Measurements from ENCODE around the gene KRT38.

Gene KRT38

GRCh38 chr17:41478237-41478636 is 37.5 kb upstream of the KRT38 start:
- WGBS: 89% methylated on average over 8 of the region's 8 CpGs
- H3K9me3 ChIP-seq (ENCODE audit: insufficient read depth, low read depth, low read length): no peaks in the 10 kb centered on the region
- no peak overlapping the region for H3K27ac ChIP-seq (ENCODE audit: low read depth, low read length)
- H3K36me3 ChIP-seq (ENCODE audit: insufficient read depth, low read length): no peaks in the 10 kb centered on the region
- H3K9ac ChIP-seq (ENCODE audit: low read depth, low read length): no peak overlapping the region
- no peak overlapping the region for H3K4me3 ChIP-seq (ENCODE audit: low read length)
- H3K4me1 ChIP-seq (ENCODE audit: insufficient read depth, low read length): no peaks in the 10 kb centered on the region
- H3K27me3 ChIP-seq (ENCODE audit: insufficient read depth, low read length): no peaks in the 10 kb centered on the region

DNA sequence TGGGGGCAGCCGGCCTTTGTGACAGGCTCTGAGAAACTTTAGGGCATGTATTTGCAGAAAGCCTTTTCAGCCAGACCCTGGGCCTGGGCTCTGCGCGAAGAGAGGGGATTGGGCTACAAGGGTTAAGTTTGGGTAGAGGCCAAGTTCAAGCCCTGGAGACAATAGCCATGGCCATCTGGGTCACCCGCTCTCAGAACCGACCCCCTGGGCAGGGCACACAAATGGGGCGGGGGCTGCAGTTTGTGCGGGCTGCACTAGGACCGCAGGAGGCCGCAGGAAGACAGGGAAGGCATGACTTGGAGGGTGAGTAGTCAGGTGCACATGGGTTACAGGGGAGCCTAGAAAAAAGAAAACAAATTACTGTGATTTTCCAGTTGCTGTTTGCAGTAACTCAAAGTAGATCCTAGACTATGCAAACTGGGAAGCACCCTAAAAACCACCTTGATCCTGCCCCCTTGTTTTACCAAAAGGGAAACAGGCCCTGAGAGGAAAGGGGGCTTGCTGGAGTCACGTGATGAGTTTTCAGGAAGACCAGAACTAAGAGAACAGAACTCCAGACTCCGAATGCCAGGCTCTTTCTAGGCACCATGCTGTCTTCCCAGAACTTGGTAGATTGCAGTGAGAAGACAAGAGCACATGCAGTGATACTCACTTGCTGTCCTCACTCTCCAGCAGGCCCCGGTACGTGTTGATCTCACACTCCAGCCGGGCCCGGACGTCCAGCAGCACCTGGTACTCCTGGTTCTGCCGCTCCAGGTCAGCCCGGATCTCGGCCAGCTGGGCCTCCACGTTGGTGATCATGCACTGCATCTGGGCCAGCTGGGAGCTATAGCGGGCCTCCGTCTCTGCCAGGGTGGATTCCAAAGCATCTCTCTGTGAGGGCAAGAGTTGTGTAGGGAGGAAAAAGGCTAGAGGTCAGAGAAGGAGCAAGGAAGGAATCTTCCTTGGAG is 36.4 kb upstream of the KRT38 start:
- no peaks in the 10 kb centered on the region for H3K36me3 ChIP-seq (ENCODE audit: insufficient read depth, low read length)
- no peaks in the 10 kb centered on the region for H3K9me3 ChIP-seq (ENCODE audit: insufficient read depth, low read depth, low read length)
- no peak overlapping the region for H3K4me3 ChIP-seq (ENCODE audit: low read length)
- no peaks in the 10 kb centered on the region for H3K4me1 ChIP-seq (ENCODE audit: insufficient read depth, low read length)
- H3K27me3 ChIP-seq (ENCODE audit: insufficient read depth, low read length): no peaks in the 10 kb centered on the region
- no peak overlapping the region for H3K27ac ChIP-seq (ENCODE audit: low read depth, low read length)
- WGBS: 92% methylated on average over 22 of the region's 22 CpGs
- H3K9ac ChIP-seq (ENCODE audit: low read depth, low read length): no peak overlapping the region

DNA sequence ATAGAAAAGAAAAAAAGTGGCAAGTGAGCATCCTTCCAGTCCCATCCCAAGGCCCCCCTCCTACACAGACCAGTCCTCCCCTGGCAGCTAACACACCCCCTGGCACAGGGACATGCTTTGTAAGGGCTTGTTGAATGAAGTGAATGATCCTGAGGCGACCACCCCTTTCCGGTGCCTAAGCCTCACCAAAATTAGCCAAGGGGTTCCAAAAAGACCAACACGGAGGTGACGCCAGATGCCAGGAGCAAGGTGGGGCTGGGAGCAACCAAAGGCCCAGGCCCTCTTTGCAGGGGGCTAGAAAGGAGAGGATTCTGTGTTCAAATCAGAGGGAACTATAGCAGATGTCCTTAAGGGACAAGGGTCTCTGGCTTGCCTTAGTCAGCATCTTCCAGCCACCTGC is 34.6 kb upstream of the KRT38 start:
- 95% methylated on average over 4 of the region's 4 CpGs for WGBS
- Histone ChIP-seq H3K4me1 (ENCODE audit: insufficient read depth, low read length) (no peaks in the 10 kb centered on the region), H3K27me3 (ENCODE audit: insufficient read depth, low read length) (no peaks in the 10 kb centered on the region)

DNA sequence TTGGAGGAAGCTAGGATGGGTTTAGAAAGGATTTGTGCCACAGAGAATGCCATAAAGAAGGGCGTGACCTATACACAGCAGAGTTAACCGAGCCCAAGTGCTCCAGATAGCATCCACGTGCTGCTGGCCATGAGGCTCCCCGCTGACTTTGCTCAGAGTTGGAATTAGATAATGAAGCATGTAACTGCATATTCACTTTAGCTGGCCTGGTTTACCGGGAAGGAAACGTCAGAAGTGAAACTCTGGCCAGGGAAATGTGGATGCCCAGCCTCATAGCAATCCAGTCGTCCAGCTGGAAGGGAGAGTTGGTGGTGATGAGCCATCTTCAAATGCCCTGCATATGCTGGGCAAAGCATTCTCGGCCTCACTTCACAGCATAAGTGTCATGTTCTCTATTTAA is 34.1 kb upstream of the KRT38 start:
- Histone ChIP-seq H3K27ac (ENCODE audit: low read depth, low read length) (no peak overlapping the region), H3K9me3 (ENCODE audit: insufficient read depth, low read depth, low read length) (peaks cover 7% of the 10 kb centered on the region), H3K9ac (ENCODE audit: low read depth, low read length) (no peak overlapping the region), H3K36me3 (ENCODE audit: insufficient read depth, low read length) (no peaks in the 10 kb centered on the region), H3K4me1 (ENCODE audit: insufficient read depth, low read length) (no peaks in the 10 kb centered on the region), H3K4me3 (ENCODE audit: low read length) (no peak overlapping the region), H3K27me3 (ENCODE audit: insufficient read depth, low read length) (no peaks in the 10 kb centered on the region)
- WGBS: 88% methylated on average over 8 of the region's 8 CpGs

More for the DNA sequence above, 34.6 kb upstream of the KRT38 start:
- Histone ChIP-seq H3K9me3 (ENCODE audit: insufficient read depth, low read depth, low read length) (peaks cover 7% of the 10 kb centered on the region), H3K36me3 (ENCODE audit: insufficient read depth, low read length) (no peaks in the 10 kb centered on the region), H3K9ac (ENCODE audit: low read depth, low read length) (no peak overlapping the region), H3K4me3 (ENCODE audit: low read length) (no peak overlapping the region), H3K27ac (ENCODE audit: low read depth, low read length) (no peak overlapping the region)

- peaks cover 7% of the 10 kb centered on the region for H3K9me3 ChIP-seq (ENCODE audit: insufficient read depth, low read depth, low read length)
- H3K4me3 ChIP-seq (ENCODE audit: low read length): no peak overlapping the region
- no peaks in the 10 kb centered on the region for H3K4me1 ChIP-seq (ENCODE audit: insufficient read depth, low read length)
- H3K27me3 ChIP-seq (ENCODE audit: insufficient read depth, low read length): no peaks in the 10 kb centered on the region
- H3K27ac ChIP-seq (ENCODE audit: low read depth, low read length): no peak overlapping the region
- no peaks in the 10 kb centered on the region for H3K36me3 ChIP-seq (ENCODE audit: insufficient read depth, low read length)
- no peak overlapping the region for H3K9ac ChIP-seq (ENCODE audit: low read depth, low read length)
Observed at GRCh38 chr17:41468346-41468745, 27.6 kb upstream of the KRT38 start.

DNA sequence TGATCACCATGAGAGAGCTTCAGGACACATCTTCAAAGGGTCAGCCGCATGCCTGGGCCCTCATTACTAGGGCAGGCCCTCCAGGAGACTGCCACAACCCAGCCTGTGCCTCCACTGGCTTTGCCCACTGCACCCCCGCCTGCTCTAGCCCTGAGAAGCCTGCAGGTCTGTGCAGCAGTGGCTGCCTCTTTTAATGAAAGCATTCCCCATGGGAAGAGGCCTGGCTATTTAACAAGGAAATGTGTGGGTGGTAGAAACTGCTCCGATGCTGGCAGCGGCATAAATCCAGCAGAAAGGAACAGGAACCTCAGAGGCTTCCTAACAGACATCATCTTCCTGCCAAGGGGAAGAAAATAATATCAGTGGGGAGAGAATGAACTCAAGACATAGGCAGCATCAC is 26.8 kb upstream of the KRT38 start:
- H3K9ac ChIP-seq (ENCODE audit: low read depth, low read length): no peak overlapping the region
- no peak overlapping the region for H3K4me3 ChIP-seq (ENCODE audit: low read length)
- no peaks in the 10 kb centered on the region for H3K4me1 ChIP-seq (ENCODE audit: insufficient read depth, low read length)
- WGBS: 83% methylated on average over 4 of the region's 4 CpGs
- H3K27ac ChIP-seq (ENCODE audit: low read depth, low read length): no peak overlapping the region
- H3K36me3 ChIP-seq (ENCODE audit: insufficient read depth, low read length): no peaks in the 10 kb centered on the region
- peaks cover 7% of the 10 kb centered on the region for H3K9me3 ChIP-seq (ENCODE audit: insufficient read depth, low read depth, low read length)
- no peaks in the 10 kb centered on the region for H3K27me3 ChIP-seq (ENCODE audit: insufficient read depth, low read length)

DNA sequence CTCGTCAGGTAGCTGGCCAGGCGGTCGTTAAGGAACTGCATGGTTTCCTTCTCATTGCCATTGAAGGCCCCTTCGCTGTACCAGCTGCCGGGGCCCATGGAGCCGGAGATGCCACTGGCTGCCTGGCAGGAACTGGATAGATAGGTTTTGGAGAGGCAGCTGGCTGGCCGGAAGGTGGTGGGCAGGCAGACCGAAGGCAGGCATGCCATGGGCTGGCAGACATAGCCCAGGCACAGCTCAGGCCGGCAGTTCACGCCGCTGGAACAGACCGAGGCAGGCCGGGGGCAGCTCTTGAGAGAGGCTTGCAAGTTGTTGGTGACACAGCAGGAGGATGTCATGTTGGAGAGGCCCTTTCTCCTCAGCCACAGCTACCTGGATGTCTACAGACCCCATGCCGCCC is 26.2 kb upstream of the KRT38 start, which contains the start of gene KRT32:
Gene KRT32, minus strand, starts transcription at position 399 of the 400 bp plus-strand sequence. Its CDS starts 61 bp downstream, at position 338.
- Histone ChIP-seq H3K9ac (ENCODE audit: low read depth, low read length) (no peak within 1 kb of the TSS), H3K9me3 (ENCODE audit: insufficient read depth, low read depth, low read length) (peaks cover 6% of the 10 kb centered on the region), H3K27ac (ENCODE audit: low read depth, low read length) (no peak within 1 kb of the TSS), H3K4me1 (ENCODE audit: insufficient read depth, low read length) (no peaks in the 10 kb centered on the region), H3K27me3 (ENCODE audit: insufficient read depth, low read length) (no peaks in the 10 kb centered on the region), H3K4me3 (ENCODE audit: low read length) (no peak within 1 kb of the TSS), H3K36me3 (ENCODE audit: insufficient read depth, low read length) (no peaks in the 10 kb centered on the region)
- WGBS: 91% methylated on average over 14 of the region's 14 CpGs

GRCh38 chr17:41464682-41465081 is 23.9 kb upstream of the KRT38 start:
- 90% methylated on average over 6 of the region's 6 CpGs for WGBS
- Histone ChIP-seq H3K4me3 (ENCODE audit: low read length) (no peak overlapping the region), H3K9me3 (ENCODE audit: insufficient read depth, low read depth, low read length) (no peaks in the 10 kb centered on the region), H3K27me3 (ENCODE audit: insufficient read depth, low read length) (no peaks in the 10 kb centered on the region), H3K27ac (ENCODE audit: low read depth, low read length) (no peak overlapping the region), H3K4me1 (ENCODE audit: insufficient read depth, low read length) (no peaks in the 10 kb centered on the region), H3K9ac (ENCODE audit: low read depth, low read length) (no peak overlapping the region), H3K36me3 (ENCODE audit: insufficient read depth, low read length) (no peaks in the 10 kb centered on the region)

DNA sequence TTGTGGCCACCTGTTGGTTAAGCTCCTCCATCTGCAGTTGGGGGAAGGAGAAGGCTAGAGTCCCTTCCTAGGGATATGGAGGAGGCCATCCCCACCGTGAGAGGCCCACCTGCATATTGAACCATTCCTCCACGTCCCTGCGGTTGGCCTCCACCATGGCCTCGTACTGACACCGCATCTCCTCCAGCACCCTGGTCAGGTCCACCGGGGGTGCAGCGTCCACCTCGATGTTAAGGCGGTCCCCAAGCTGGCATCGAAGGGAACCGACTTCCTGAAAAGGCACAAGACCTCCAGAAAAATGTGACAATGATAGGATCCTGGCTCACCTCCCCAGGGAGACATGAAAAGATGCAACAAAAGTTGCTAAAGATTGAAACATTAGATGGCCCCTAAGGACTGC is 23.4 kb upstream of the KRT38 start:
- no peaks in the 10 kb centered on the region for H3K4me1 ChIP-seq (ENCODE audit: insufficient read depth, low read length)
- 93% methylated on average over 11 of the region's 11 CpGs for whole genome bisulfite sequencing
- no peaks in the 10 kb centered on the region for H3K9me3 ChIP-seq (ENCODE audit: insufficient read depth, low read depth, low read length)
- no peaks in the 10 kb centered on the region for H3K27me3 ChIP-seq (ENCODE audit: insufficient read depth, low read length)
- H3K9ac ChIP-seq (ENCODE audit: low read depth, low read length): no peak overlapping the region
- no peak overlapping the region for H3K27ac ChIP-seq (ENCODE audit: low read depth, low read length)
- no peaks in the 10 kb centered on the region for H3K36me3 ChIP-seq (ENCODE audit: insufficient read depth, low read length)
- H3K4me3 ChIP-seq (ENCODE audit: low read length): no peak overlapping the region

DNA sequence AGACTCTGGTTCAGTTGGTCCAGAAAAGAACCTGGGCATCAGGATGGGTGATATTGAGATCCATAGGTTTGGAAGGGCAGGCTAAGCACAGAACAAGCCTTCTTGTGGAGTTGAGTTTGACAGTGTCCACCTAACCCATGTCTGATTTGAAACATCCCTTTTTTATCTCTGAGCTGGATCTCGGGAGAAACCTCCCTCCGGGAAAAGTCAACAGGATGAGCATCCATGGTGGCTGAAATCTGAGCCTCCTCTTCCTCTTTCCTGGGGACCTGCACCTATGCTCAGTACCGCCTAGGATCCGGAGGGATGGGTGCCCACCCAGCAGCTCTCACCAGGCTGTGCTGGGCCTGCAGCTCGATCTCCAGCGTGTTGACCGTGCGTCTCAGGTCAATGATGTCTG is 23.0 kb upstream of the KRT38 start:
- Histone ChIP-seq H3K9me3 (ENCODE audit: insufficient read depth, low read depth, low read length) (no peaks in the 10 kb centered on the region), H3K36me3 (ENCODE audit: insufficient read depth, low read length) (no peaks in the 10 kb centered on the region), H3K9ac (ENCODE audit: low read depth, low read length) (no peak overlapping the region), H3K27ac (ENCODE audit: low read depth, low read length) (no peak overlapping the region), H3K4me1 (ENCODE audit: insufficient read depth, low read length) (no peaks in the 10 kb centered on the region), H3K27me3 (ENCODE audit: insufficient read depth, low read length) (no peaks in the 10 kb centered on the region), H3K4me3 (ENCODE audit: low read length) (no peak overlapping the region)
- WGBS: 91% methylated on average over 8 of the region's 8 CpGs

- Histone ChIP-seq H3K27ac (ENCODE audit: low read depth, low read length) (no peak overlapping the region), H3K4me1 (ENCODE audit: insufficient read depth, low read length) (no peaks in the 10 kb centered on the region), H3K27me3 (ENCODE audit: insufficient read depth, low read length) (no peaks in the 10 kb centered on the region), H3K9me3 (ENCODE audit: insufficient read depth, low read depth, low read length) (no peaks in the 10 kb centered on the region), H3K9ac (ENCODE audit: low read depth, low read length) (no peak overlapping the region), H3K4me3 (ENCODE audit: low read length) (no peak overlapping the region), H3K36me3 (ENCODE audit: insufficient read depth, low read length) (no peaks in the 10 kb centered on the region)
- WGBS: 79% methylated on average over 15 of the region's 15 CpGs
Observed at GRCh38 chr17:41462705-41463104, 21.9 kb upstream of the KRT38 start.
